Epidermal melanocyte (primary cell): Measurements from ENCODE around the gene TIMM8B.
A peak's percentile ranks its signal among the peaks of the same experiment; 100 is the strongest.
"Not testable (repeated sequence)": the region's sequence is repeated elsewhere in the genome, so short reads cannot be mapped to it uniquely, and the experiment has no call there.

Source experiments
- DNase-seq: peaks from one replicate; pipeline ENCODE4 v3.0.0; 2011; ENCODE audit warnings: low spot score; ENCODE audit not compliant: insufficient read length

The TIMM8B gene, protein sequence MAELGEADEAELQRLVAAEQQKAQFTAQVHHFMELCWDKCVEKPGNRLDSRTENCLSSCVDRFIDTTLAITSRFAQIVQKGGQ

DNA sequence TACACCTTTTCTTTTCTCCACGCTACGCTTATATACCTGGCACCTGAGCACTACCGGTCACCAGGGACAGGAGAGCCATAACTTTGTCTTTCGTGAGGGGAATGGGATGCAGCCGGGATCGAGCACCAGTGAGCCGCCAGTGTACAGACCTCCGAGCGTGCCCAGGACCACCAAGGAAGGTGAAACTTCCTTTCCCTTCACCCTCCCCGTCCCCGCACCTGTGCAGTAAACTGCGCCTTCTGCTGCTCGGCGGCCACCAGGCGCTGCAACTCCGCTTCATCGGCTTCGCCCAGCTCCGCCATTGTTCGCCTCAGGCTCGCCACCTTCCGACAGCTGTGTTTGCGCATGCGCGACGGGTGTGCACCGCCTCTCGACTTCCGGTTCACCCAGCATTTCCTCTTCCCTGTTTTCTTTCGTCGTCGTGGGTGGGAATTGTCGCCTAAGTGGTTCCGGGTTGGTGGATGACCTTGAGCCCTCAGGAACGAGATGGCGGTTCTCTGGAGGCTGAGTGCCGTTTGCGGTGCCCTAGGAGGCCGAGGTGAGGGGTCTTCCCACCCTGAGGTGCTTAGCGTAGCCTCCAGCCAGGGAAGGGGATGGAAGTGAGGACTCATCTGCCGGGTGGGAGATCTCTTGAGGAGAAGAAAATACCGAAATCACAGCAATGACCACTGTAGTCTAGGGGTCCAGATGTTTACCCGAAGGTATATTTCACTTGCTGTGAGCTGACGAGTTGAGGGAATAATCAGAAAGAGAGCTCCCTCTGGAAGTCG, at the start of gene TIMM8B, which contains the start of gene SDHD:
Gene TIMM8B, minus strand, starts transcription at position 335 of the 770 bp plus-strand sequence. Its CDS starts 33 bp downstream, at position 302.
Gene SDHD, plus strand, starts transcription at position 452 of the 770 bp plus-strand sequence. Its CDS starts 35 bp downstream, at position 487.
- peak; percentile 90 for DNase-seq

DNA sequence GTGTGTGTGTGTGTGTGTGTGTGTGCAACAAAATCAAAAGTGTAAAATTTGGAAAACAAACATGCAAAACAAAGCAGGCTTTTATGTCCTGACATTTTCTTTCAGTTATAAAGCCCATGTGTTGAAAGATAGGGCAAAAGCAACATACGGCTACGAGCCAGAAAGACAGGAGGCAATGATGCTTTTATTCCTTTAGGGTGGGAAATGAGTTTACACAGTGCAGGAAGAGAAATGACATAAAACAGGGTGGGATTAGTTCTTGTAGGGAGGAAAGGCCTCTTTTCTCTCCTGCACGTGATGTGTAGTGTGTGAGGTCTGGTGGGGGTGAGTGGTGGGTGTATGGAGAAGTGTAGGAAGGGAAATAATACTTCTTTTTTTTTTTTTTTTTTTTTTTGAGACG, 47.9 kb upstream of the TIMM8B start:
- DNase-seq, result no peak

DNA sequence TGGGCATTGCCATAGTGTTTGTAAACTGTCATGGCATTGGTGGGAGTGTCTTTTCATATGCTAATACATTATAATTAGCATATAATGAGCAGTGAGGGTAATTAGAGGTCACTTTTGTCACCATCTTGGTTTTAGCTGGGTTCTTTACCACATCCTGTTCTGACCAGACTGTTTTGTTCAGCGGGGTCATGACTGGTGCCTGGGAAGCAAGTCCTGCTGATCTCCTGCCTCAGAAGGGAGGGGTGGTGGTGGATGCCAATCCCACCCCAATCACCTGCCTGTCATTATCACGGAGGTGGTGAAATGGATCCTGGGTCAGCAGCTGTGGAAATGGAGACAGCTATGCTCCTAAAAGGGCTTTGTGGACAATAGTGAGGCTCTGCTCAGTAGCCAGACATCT, 46.2 kb upstream of the TIMM8B start:
- DNase-seq, result no peak

DNA sequence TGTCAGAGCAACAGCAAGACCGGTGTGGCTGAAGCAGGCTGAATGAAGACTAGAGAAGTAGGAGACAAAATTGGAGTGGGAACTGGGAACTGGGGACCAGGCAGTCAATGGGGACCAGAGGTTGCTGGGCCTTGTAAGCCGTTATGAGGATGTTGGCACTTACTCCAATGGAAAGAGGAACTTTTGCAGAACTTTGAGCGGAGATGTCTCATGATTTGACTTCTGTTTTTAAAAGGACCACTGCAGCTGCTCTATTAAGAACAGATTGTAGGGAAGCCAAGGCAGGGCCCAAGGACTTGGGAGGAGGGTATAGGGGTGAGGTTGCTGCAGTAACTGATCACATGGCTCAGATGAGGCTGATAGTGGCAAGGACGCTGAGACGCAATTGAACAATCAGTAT, 43.1 kb upstream of the TIMM8B start:
- no peak for DNase-seq

DNA sequence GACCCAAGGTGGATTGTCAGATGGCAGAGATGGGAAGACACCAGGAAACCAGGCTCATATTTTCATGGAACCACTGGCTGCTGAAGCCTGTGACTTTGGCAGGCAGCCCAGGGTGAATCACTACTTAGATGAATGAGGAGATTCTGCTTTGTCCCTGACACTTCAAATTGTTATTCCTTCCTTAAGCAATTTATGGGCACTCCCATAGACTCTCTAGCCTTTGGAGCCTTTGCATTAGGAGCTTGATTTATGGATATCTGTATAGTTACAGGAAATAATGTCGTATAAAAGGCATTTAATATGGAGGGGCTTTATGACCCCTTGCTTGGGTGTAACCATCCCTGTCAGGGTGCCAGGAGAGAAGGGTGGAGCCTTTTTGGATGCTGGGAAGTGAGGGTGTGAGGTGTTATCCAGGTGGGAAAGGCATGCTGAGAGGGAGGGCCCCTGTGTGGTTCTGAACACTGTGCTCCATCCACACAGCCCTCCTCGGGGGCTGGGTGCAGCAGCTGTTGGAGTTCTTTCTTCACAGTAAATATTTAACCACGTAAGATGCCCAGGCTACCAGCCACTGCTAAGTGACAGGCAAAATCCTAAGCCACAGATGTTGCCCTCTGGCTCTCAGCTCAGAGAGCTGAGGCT, 42.0 kb upstream of the TIMM8B start:
- DNase-seq, result peak; percentile 52

DNA sequence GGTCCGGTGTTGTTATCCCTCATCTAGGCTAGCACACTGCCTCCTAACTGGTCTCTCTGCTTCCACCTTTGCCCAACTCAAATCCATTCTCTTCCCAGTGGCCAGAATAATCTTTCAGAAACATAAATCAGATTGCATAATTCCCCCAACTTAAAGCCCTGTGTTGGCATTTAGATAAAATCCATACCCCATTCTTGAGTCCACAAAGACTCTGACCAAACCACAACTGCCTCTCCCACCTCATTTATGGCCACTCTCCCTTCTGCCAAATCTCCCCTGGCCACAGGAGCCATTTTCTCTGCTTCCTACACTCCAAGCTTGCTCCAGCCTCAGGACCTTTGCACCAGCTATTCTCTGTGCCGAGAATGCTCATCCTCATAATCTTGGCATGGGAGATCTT, 40.5 kb upstream of the TIMM8B start:
- no peak for DNase-seq

DNA sequence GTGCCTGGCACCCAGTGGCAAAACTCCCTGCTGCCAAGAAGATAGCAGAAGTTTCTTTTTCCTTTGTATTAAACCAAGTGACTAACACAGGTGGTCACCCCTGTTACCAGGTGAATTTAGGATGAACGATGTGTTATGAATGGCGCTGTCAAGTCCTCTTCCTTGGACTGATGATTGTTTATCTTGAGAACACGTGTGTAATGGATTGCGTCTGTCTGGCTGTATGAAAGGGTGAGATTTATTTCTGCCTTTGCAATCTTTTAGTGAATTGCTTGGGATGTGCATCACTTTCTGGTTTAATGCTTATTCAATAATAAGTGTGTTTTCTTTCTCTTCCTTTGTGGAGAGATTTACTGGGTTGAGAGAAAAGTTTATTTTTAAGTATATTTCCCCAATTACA, 36.6 kb upstream of the TIMM8B start:
- no peak for DNase-seq

DNA sequence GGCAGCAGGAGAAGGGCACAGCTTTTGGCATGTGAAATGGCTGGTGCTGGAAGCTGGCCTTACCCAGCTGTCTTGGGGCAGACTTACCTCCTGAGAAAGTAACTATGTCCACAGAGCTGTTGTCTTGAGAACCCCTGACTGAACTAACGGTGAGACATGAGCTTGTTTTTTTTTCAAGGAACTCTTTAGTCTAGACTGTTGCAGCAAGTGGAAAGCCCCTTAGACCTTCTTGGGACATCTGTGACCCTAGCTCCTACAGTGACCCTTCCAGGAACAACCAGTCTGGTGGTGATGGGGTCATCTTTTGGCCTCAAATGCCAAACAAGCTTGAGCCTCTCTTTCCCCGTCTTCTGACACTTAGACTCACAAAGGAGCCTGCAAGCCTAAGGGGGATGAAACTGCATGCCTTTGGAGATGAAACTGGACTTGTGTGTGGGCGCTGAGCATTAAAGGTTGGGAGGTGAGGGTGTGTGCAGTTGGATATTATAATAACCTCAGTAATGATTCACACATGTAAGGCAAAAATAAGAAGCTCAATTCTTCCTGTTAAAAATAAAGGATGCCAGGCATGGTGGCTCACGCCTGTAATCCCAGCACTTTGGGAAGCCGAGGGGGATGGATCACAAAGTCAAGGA, 35.5 kb upstream of the TIMM8B start:
- DNase-seq, result no peak

DNA sequence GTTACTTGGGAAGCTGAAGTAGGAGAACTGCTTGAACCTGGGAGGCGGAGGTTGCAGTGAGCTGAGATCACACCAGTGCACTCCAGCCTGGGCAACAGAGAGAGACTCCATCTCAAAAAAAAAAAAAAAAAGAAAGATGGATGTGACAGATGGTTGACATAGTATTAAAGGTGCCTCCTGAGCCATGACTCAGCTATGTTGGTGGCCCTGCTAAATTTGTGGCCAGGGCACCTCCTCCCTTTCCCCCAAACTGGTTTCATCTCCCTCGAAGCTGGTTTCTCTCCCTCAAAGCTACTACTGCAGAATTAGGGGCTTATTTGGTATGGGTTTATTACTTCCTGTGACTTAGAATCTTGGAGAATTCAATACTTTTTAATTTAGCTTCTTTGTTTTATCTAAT, 31.6 kb upstream of the TIMM8B start:
- DNase-seq, result no peak

DNA sequence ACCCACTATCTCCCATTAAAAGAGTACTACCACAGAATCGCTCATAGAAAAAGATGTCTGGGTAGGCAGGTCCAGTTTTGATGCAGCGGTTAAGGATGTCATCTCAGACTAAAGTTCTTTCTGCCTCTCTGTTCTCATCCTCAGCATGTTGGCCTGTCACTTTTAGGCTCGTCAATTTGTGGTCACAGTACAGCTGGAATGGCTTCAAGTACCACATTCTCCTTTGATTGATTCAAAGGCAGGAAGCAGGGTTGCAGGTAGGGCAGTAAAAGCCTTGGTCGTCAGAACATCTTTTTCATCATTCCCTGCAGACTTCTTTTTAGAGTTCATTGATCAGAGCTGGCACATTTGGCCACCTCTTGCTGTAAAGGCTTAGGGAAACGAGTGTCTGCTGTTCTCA, 28.8 kb upstream of the TIMM8B start:
- no peak for DNase-seq

DNA sequence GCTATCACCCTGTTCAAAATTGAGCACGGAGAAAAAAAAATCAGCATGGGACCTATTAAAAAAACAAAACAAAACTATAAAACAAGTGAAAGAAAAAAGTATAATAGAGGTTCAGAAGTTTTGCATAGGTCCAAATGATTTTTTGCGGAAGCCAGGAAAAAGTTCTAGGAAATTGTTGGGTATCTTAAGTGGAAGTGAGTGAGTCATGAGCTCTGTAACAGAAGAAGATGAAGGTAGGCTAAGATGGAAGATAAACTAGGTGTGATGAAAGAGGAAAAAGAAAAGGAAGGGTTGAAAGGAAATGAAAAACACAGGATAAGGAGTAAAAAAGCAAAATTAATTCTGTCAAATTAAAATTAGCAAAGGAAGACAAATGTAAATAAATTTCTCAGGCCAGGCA, 27.9 kb upstream of the TIMM8B start:
- DNase-seq, result no peak

DNA sequence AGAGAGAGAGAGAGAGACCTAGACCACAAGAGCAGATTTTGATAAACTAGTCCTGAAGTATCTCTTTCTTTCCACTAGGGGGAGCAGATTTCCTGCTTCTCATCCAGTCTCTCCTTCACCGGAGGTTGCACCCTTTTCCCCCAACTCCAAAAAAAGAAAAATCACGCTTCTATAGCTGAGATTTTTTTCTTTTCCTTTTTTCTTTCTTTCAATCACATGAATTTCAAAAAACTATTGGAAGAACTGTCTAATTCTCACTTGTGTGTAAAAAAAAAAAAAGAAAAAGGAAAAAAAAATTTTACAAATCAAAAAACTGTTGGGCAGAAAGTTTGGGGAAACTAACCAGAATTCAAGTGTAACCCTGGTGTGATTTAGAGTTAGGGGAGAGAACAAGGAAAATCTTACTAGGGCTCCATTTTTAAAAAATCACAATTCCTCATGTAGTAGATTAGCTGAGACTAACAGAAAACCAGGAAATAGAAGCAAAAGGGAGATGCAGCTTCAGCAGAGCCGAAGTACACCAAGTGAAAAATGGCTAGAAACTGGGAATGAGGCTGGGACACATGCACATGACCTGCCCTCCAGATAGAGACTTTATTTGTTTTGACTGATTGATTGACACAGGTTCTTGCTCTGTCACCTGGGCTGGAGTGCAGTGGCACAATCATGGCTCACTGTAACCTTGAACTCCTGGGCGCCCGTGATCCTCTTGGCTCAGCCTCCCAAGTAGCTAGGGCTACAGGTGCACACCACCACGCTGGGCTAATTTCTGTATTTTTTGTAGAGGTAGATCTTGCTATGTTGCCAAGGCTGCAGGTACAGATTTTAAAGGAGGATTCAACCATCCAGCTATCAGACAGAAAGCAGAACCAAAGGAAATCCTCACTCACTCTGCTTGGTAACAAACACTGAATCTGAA, 27.2 kb upstream of the TIMM8B start:
- peak; percentile 45 for DNase-seq

DNA sequence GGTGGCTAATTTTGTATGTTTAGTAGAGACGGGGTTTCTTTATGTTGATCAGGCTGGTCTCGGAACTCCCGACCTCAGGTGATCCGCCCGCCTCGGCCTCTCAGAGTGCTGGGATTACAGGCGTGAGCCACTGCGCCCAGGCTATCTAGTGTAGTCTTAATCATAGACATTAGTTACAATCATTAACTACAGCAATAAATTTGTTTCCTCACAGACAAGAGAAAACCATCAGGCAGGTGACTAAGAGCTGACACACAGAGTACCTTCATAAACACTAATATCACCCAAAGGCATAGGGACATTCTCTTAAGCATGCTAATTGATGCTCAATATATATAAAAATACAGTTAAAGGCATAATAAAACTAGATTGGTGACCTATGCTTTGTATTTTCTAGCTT, 19.5 kb upstream of the TIMM8B start:
- no peak for DNase-seq

DNA sequence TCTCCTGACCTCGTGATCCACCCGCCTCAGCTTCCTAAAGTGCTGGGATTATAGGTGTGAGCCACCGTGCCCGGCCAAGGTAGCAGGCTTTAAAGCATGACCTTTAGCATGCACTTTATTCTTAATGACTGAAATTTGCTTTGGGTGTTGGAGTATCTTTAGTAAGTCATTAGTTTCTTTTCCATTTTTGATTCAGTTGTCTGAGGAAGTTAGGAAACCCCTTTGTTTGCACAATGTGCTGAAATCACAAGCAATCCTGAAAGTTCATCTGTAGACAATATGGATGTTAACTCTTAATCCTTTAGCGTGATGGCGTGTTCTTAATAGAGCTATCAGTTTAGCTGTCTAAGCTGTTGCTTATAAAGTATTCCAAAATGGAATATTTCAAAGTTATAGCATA, 16.9 kb upstream of the TIMM8B start:
- no peak for DNase-seq

DNA sequence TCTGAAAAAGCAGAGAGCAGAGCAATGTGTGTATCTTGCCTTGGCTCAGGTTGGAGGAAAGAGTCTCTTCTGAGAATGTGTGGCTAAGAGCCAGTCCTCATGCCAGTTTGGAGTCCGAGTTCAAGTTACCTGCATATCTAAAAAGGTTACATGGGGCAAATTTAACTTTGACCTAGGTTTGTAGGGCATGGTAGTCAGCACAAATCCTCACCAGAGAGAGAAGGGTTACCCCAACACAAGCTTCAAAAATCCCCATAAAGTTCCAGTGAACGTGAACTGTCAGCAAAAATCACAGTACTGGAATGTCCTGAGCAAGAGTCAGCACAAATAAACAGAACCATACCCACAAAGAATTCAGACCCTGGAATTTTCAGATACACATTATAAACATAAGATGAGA, 13.9 kb upstream of the TIMM8B start:
- DNase-seq, result no peak

DNA sequence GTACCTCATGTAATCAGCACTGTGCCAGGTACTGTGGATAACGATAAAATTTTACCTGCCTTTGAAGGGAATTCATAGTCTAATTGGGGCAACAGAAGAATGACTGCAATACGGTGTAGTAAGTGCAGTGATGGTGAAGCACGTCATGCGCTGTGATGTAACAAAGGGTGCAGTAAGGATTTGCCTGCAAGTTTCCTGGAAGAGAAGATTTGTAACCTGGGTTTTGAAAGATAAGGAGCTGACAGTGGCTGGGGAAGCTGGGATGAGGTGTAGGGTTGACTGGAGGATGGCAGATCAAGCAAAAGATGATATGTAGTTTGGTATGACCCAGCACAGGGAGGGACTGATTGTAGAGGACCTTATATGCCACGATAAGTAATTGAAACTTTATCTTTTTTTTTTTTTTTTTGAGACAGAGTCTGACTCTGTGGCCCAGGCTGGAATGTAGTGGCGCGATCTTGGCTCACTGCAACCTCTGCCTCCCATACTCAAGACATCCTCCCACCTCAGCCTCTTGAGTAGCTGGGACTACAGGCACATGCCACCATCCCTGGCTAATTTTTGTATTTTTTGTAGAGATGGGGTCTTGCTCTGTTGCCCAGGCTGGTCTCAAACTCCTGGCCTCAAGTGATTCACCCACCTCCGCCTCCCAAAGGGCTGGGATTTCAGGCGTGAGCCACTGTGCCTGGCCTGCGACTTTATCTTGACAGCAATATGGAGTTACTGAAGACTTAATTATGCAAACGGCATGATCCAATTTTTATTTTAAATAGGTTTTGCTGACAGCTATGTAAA, 11.4 kb upstream of the TIMM8B start:
- DNase-seq, result no peak

DNA sequence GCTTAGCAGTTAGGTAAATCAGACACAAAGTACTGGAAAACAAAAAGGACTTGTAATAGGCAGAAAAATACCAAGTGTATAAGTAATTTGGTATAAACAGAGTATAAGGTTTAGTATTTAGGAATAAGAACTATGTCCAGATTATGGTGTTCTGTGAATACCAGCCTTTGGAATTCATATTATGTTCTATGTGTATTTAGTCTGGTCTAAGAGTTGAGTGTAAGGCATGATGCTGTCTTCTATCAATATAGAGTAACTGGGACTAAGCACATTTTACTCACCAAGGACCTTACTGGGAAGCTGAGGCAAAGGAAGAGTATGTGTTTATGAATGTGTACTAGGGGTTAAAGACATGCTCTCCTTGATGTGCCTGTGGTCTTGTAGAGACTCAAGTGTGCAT, 9.6 kb upstream of the TIMM8B start:
- DNase-seq, result no peak

DNA sequence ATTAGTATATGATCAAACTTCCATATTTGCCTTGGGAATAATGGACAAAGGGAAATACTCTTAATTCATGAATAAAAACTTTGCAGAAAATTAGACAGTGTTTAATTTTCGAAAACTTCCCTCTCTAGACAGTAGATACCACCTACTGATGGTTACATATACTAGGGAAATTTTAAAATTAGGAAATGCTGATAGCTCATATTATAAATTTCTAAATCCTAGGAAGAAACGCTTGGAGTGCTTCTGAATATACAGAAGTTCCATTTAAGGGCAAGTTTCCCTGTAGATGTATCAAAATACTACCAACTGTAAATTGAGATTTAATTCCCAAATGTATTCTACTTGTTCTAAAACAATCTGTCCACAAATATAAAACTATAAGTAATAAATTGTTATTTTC, 8.7 kb upstream of the TIMM8B start:
- not testable (repeated sequence) for DNase-seq

DNA sequence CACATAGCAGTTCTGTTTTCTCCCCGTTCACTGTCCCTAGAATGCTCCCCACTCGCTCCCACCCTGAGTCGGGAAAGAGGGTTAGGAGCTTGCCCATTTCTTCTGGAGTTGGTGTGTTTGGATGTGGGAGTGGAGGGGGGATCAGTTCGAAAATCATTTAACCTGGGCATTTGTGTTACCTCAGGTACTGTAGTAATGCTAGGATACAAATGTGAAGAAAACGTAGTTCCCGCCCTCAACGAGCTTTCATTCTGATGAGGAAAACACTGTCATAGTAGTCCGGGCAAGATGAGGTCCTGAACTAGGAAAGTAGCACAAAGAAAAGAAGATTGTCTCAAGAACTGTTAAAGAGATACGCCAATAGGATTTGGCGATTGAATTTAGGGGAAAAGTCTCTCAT, 656 bp upstream of the TIMM8B start:
- DNase-seq, result no peak

DNA sequence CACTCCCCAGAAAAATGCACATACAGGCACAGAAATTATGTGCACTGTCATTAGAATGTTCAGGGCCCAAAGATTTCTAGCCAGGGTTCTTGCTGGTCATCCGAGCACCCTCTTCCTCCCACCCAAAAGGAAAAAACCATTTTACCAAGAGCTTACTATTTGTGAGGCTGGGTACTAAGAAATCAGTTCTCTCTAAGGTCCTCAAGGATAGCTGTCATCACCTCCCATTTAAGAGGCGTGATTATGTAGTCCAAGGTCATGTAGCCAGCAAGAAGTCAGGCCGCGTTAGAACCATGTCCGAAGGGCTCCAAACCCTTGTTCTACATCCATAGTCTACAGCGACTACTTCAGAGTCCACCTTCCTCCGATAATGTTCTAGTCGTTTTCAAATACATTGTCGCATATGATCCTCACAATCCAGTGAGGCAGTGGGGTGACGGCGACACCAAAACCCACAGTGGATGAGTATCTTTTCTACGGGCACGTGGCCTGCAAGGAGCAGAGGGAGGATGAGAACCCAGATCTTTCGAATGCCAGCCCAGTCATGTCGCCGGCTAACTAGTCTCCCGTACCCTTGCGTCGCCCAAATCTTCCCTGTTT, 634 bp downstream of the TIMM8B start:
- DNase-seq, result no peak
